TTC549 (cell line): ENCODE results near the gene RPS13.
"Not testable (repeated sequence)": the region's sequence is repeated elsewhere in the genome, so short reads cannot be mapped to it uniquely, and the experiment has no call there.

ENCODE experiments used
- FAIRE-seq: peaks from 2 replicates; lab custom pipeline; 2012; peaks lifted over from hg19 to GRCh38; lab: Jason Lieb, UNC

Gene RPS13

DNA sequence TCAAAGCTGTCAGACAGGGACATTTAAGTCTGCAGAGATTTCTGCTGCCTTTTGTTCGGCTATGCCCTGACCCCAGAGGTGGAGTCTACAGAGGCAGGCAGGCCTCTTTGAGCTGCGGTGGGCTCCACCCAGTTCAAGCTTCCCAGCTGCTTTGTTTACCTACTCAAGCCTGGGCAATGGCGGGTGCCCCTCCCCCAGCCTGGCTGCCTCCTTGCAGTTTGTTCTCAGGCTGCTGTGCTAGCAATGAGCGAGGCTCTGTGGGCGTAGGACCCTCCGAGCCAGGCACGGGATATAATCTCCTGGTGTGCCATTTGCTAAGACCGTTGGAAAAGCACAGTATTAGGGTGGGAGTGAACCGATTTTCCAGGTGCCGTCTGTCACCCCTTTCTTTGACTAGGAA, 43.4 kb downstream of the RPS13 start:
- FAIRE-seq: not testable (repeated sequence)

DNA sequence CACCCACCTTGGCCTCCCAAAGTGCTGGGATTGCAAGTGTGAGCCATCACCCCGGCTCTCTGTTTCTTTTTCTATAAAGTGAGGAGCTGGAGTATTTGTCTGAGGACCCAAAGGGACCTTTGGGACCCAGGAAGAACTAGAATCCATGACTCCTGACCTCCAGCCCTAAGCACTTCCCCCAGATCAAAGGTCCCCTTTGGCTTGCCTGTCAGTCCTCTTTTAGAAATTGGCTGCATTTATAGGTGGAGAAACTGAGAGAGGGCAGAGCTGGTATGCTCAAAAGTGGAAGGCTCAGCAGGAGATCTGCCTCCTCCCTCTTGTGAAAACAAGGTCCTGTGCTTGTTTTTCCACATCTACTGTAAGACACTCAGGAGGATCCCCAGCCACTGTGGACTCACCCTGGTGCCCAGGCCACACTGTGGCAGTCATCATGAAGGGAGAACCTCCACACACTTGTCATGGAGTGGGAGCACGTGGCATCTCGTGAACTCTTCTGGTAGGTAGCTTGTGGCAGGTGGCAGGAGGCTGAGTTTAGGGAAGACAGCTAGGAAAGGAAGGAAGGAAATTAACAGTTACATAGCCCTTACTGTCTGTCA, 50.9 kb downstream of the RPS13 start:
- no peak for FAIRE-seq

GRCh38 chr11:17024924-17025323, 52.5 kb downstream of the RPS13 start:
- FAIRE-seq: no peak
